ENCODE results near the gene IER2. TPM values are rescaled to one million over a fixed set of nuclear protein-coding genes. Genes with fewer than 3 reads are reported as not detected.

Gene IER2
- total and polyA plus RNA-seq, 2 donors (not counting 1 experiment from before 2014, with no cell fraction given) = 16.5 to 26.4 TPM

GRCh38 chr19:13149628-13150186 is 504 bp upstream of the IER2 start:
- peak overlapping the region; percentile 89 for H2AFZ ChIP-seq (ENCODE audit: low read length)
- no peaks in the 10 kb centered on the region for H3K9me3 ChIP-seq (ENCODE audit: control insufficient read depth, insufficient read depth, low read depth, low read length)
- peaks cover 7% of the 10 kb centered on the region for H3K4me1 ChIP-seq (ENCODE audit: control insufficient read depth, extremely low read depth, insufficient read depth, low read length)
- H3K4me2 ChIP-seq (ENCODE audit: extremely low read depth, insufficient read depth, low read length) = peak overlapping the region; percentile 92
- TF ChIP-seq, protein P1, sequence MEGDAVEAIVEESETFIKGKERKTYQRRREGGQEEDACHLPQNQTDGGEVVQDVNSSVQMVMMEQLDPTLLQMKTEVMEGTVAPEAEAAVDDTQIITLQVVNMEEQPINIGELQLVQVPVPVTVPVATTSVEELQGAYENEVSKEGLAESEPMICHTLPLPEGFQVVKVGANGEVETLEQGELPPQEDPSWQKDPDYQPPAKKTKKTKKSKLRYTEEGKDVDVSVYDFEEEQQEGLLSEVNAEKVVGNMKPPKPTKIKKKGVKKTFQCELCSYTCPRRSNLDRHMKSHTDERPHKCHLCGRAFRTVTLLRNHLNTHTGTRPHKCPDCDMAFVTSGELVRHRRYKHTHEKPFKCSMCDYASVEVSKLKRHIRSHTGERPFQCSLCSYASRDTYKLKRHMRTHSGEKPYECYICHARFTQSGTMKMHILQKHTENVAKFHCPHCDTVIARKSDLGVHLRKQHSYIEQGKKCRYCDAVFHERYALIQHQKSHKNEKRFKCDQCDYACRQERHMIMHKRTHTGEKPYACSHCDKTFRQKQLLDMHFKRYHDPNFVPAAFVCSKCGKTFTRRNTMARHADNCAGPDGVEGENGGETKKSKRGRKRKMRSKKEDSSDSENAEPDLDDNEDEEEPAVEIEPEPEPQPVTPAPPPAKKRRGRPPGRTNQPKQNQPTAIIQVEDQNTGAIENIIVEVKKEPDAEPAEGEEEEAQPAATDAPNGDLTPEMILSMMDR (conservative IDR thresholded peaks at IDR 0.05 in 1 of 2, IDR thresholded peaks at IDR 0.05 in 1 of 2; ENCODE audit: low read depth in 1 of 2, low read length in 2 of 2) = no peak
- no peak for TF ChIP-seq EZH2 (IDR thresholded peaks at IDR 0.05; ENCODE audit: low read length, missing control alignments)
- H3K79me2 ChIP-seq (ENCODE audit: control insufficient read depth, insufficient read depth, low read length) = peaks cover 44% of the 10 kb centered on the region
- H3K4me3 ChIP-seq (replicated peaks in 1 of 4; ENCODE audit: control extremely low read depth in 1 of 4, insufficient read depth in 1 of 4, low read depth in 3 of 4, low read length in 4 of 4) = peak overlapping the region; percentile 75 to 100 (median 98)
- H3K36me3 ChIP-seq (ENCODE audit: control insufficient read depth, insufficient read depth, low read length) = peaks cover 4% of the 10 kb centered on the region
- peak; percentile 27 to 58 for DNase-seq (ENCODE audit: low read depth in 2 of 2)
- no peaks in the 10 kb centered on the region for H3K27me3 ChIP-seq (ENCODE audit: control insufficient read depth, insufficient read depth, low read length)
- H4K20me1 ChIP-seq (ENCODE audit: control insufficient read depth, extremely low read depth, insufficient read depth, low read length) = no peaks in the 10 kb centered on the region
- H3K9ac ChIP-seq (ENCODE audit: insufficient read depth, low read length) = peak overlapping the region; percentile 97
- H3K27ac ChIP-seq (ENCODE audit: insufficient read depth, low read length) = peak overlapping the region; percentile 99

- Histone ChIP-seq H3K79me2 (ENCODE audit: control insufficient read depth, insufficient read depth, low read length) (peaks cover 49% of the 10 kb centered on the region), H3K36me3 (ENCODE audit: control insufficient read depth, insufficient read depth, low read length) (peaks cover 2% of the 10 kb centered on the region), H3K27me3 (ENCODE audit: control insufficient read depth, insufficient read depth, low read length) (no peaks in the 10 kb centered on the region), H2AFZ (ENCODE audit: low read length) (no peak overlapping the region), H3K9ac (ENCODE audit: insufficient read depth, low read length) (peak overlapping the region; percentile 97), H3K4me2 (ENCODE audit: extremely low read depth, insufficient read depth, low read length) (peak overlapping the region; percentile 90), H3K4me3 (replicated peaks in 1 of 4; ENCODE audit: control extremely low read depth in 1 of 4, insufficient read depth in 1 of 4, low read depth in 3 of 4, low read length in 4 of 4) (peak overlapping the region; percentile 75 to 100 (median 98)), H3K4me1 (ENCODE audit: control insufficient read depth, extremely low read depth, insufficient read depth, low read length) (peaks cover 15% of the 10 kb centered on the region), H3K9me3 (ENCODE audit: control insufficient read depth, insufficient read depth, low read depth, low read length) (no peaks in the 10 kb centered on the region), H3K27ac (ENCODE audit: insufficient read depth, low read length) (peak overlapping the region; percentile 99), H4K20me1 (ENCODE audit: control insufficient read depth, extremely low read depth, insufficient read depth, low read length) (no peaks in the 10 kb centered on the region)
- DNase-seq (ENCODE audit: low read depth in 2 of 2) = no peak
- TF ChIP-seq EZH2 (IDR thresholded peaks at IDR 0.05; ENCODE audit: low read length, missing control alignments) = no peak
- TF ChIP-seq, protein P1 (conservative IDR thresholded peaks at IDR 0.05 in 1 of 2, IDR thresholded peaks at IDR 0.05 in 1 of 2; ENCODE audit: low read depth in 1 of 2, low read length in 2 of 2) = no peak
Observed at GRCh38 chr19:13150931-13151604, 857 bp downstream of the IER2 start.

- peak overlapping the region; percentile 82 to 100 (median 98) for H3K4me3 ChIP-seq (replicated peaks in 1 of 4; ENCODE audit: control extremely low read depth in 1 of 4, insufficient read depth in 1 of 4, low read depth in 3 of 4, low read length in 4 of 4)
- peaks cover 17% of the 10 kb centered on the region for H3K4me1 ChIP-seq (ENCODE audit: control insufficient read depth, extremely low read depth, insufficient read depth, low read length)
- peak overlapping the region; percentile 100 for H3K4me2 ChIP-seq (ENCODE audit: extremely low read depth, insufficient read depth, low read length)
- no peaks in the 10 kb centered on the region for H3K27me3 ChIP-seq (ENCODE audit: control insufficient read depth, insufficient read depth, low read length)
- H3K79me2 ChIP-seq (ENCODE audit: control insufficient read depth, insufficient read depth, low read length) = peaks cover 49% of the 10 kb centered on the region
- no peaks in the 10 kb centered on the region for H4K20me1 ChIP-seq (ENCODE audit: control insufficient read depth, extremely low read depth, insufficient read depth, low read length)
- H2AFZ ChIP-seq (ENCODE audit: low read length) = no peak overlapping the region
- H3K27ac ChIP-seq (ENCODE audit: insufficient read depth, low read length) = peak overlapping the region; percentile 99
- H3K9ac ChIP-seq (ENCODE audit: insufficient read depth, low read length) = peak overlapping the region; percentile 97
- H3K9me3 ChIP-seq (ENCODE audit: control insufficient read depth, insufficient read depth, low read depth, low read length) = no peaks in the 10 kb centered on the region
- peaks cover 2% of the 10 kb centered on the region for H3K36me3 ChIP-seq (ENCODE audit: control insufficient read depth, insufficient read depth, low read length)
- peak; percentile 94 to 98 for DNase-seq (ENCODE audit: low read depth in 2 of 2)
- TF ChIP-seq, protein P1 (conservative IDR thresholded peaks at IDR 0.05 in 1 of 2, IDR thresholded peaks at IDR 0.05 in 1 of 2; ENCODE audit: low read depth in 1 of 2, low read length in 2 of 2) = peak in 1 of 2 donors; percentile 20
- no peak for TF ChIP-seq EZH2 (IDR thresholded peaks at IDR 0.05; ENCODE audit: low read length, missing control alignments)
Observed at GRCh38 chr19:13151605-13152355, 1.6 kb downstream of the IER2 start.

All from fibroblast of lung (primary cell).